ENCODE data around the gene HOMER2.
"Not testable (repeated sequence)": the region's sequence is repeated elsewhere in the genome, so short reads cannot be mapped to it uniquely, and the experiment has no call there.

HOMER2 gene

GRCh38 chr15:82845686-82846085, 106.8 kb downstream of the HOMER2 start:
- intact Hi-C loops (cut with DNase I), result loop anchor here (10.0 kb wide), 1 partner anchor 159 kb away; no protein-coding TSS in a partner anchor
- no peak for DNase-seq

GRCh38 chr15:82843566-82843965, 109.0 kb downstream of the HOMER2 start:
- DNase-seq, result no peak
- intact Hi-C loops (cut with DNase I), result loop anchor here (10.0 kb wide), 1 partner anchor 161 kb away; no protein-coding TSS in a partner anchor

- intact Hi-C loops (cut with DNase I), result loop anchor here (10.0 kb wide), 1 partner anchor 165 kb away; no protein-coding TSS in a partner anchor
- DNase-seq, result no peak
Observed at GRCh38 chr15:82840166-82840565, 112.4 kb downstream of the HOMER2 start.

GRCh38 chr15:82839136-82839535, 113.4 kb downstream of the HOMER2 start:
- intact Hi-C loops (cut with DNase I), result no loop called here
- DNase-seq, result no peak

- peak in 1 of 10 donors; percentile 60 for DNase-seq
- intact Hi-C loops (cut with DNase I), result no loop called here
Observed at GRCh38 chr15:82838096-82838735, 114.3 kb downstream of the HOMER2 start.

- intact Hi-C loops (cut with DNase I), result no loop called here
- DNase-seq, result peak in 1 of 10 donors; percentile 55
Observed at GRCh38 chr15:82835391-82835917, 117.1 kb downstream of the HOMER2 start.

- intact Hi-C loops (cut with DNase I), result no loop called here
- peak in 1 of 10 donors; percentile 42 for DNase-seq
Observed at GRCh38 chr15:82833362-82833682, 119.2 kb downstream of the HOMER2 start.

- peak in 1 of 10 donors; percentile 82 for DNase-seq
- intact Hi-C loops (cut with DNase I), result no loop called here
Observed at GRCh38 chr15:82832601-82833361, 119.7 kb downstream of the HOMER2 start.

- no peak for DNase-seq
- intact Hi-C loops (cut with DNase I), result no loop called here
Observed at GRCh38 chr15:82831894-82832600, 120.5 kb downstream of the HOMER2 start.

GRCh38 chr15:82830427-82831173, 121.9 kb downstream of the HOMER2 start:
- intact Hi-C loops (cut with DNase I), result no loop called here
- DNase-seq, result peak in 1 of 10 donors; percentile 61

GRCh38 chr15:82829234-82829633, 123.3 kb downstream of the HOMER2 start:
- DNase-seq, result peak in 1 of 10 donors; percentile 44
- intact Hi-C loops (cut with DNase I), result no loop called here

GRCh38 chr15:82828075-82828474, 124.4 kb downstream of the HOMER2 start:
- DNase-seq, result no peak
- intact Hi-C loops (cut with DNase I), result no loop called here

GRCh38 chr15:82823049-82823448, 129.5 kb downstream of the HOMER2 start:
- intact Hi-C loops (cut with DNase I), result no loop called here
- no peak for DNase-seq

- intact Hi-C loops (cut with DNase I); DNase-seq: not testable (repeated sequence)
Observed at GRCh38 chr15:82821851-82822250, 130.7 kb downstream of the HOMER2 start.

- intact Hi-C loops (cut with DNase I); DNase-seq: not testable (repeated sequence)
Observed at GRCh38 chr15:82821396-82821795, 131.1 kb downstream of the HOMER2 start.

GRCh38 chr15:82820128-82820527, 132.4 kb downstream of the HOMER2 start:
- no peak for DNase-seq
- intact Hi-C loops (cut with DNase I), result no loop called here

- intact Hi-C loops (cut with DNase I), result no loop called here
- no peak for DNase-seq
Observed at GRCh38 chr15:82812994-82813393, 139.5 kb downstream of the HOMER2 start.

- no peak for DNase-seq
- intact Hi-C loops (cut with DNase I), result loop anchor here (2.0 kb wide), 1 partner anchor 60 kb away; no protein-coding TSS in a partner anchor
Observed at GRCh38 chr15:82810890-82811426, 141.6 kb downstream of the HOMER2 start.

- DNase-seq, result peak in 4 of 10 donors; percentile 23 to 91 (median 60)
- intact Hi-C loops (cut with DNase I), result loop anchor here (2.0 kb wide), 1 partner anchor 59 kb away; no protein-coding TSS in a partner anchor
Observed at GRCh38 chr15:82810061-82810889, 142.2 kb downstream of the HOMER2 start.
